NCI-H1694 (cell line): ENCODE data around the gene DSTN.

Experiments
- DNase-seq: peaks from one replicate; lab custom pipeline; 2025; lab: John Stamatoyannopoulos, UW

DSTN gene

GRCh38 chr20:17612992-17613327, 43.1 kb downstream of the DSTN start:
- DNase-seq, result no peak

- DNase-seq, result no peak
Measured at GRCh38 chr20:17613328-17614175, 43.7 kb downstream of the DSTN start.

GRCh38 chr20:17614176-17614811, 44.4 kb downstream of the DSTN start:
- peak; percentile 10 for DNase-seq

GRCh38 chr20:17614812-17615644, 45.2 kb downstream of the DSTN start:
- DNase-seq, result no peak

GRCh38 chr20:17615645-17616479, 46.0 kb downstream of the DSTN start:
- no peak for DNase-seq

GRCh38 chr20:17616480-17617211, 46.8 kb downstream of the DSTN start:
- DNase-seq, result no peak

- DNase-seq, result peak; percentile 9
Measured at GRCh38 chr20:17617212-17617867, 47.5 kb downstream of the DSTN start.

GRCh38 chr20:17617868-17618672, 48.2 kb downstream of the DSTN start:
- DNase-seq, result no peak

GRCh38 chr20:17618673-17619013, 48.8 kb downstream of the DSTN start:
- no peak for DNase-seq

- DNase-seq, result no peak
Measured at GRCh38 chr20:17619351-17620093, 49.6 kb downstream of the DSTN start.

GRCh38 chr20:17620371-17621228, 50.7 kb downstream of the DSTN start:
- no peak for DNase-seq

- no peak for DNase-seq
Measured at GRCh38 chr20:17621229-17621968, 51.5 kb downstream of the DSTN start.

- DNase-seq, result no peak
Measured at GRCh38 chr20:17622086-17622850, 52.4 kb downstream of the DSTN start.

GRCh38 chr20:17622851-17623508, 53.1 kb downstream of the DSTN start:
- no peak for DNase-seq

GRCh38 chr20:17624070-17624469, 54.2 kb downstream of the DSTN start:
- no peak for DNase-seq
